NCI-H446 (cell line): ENCODE measurements around the gene FCHSD2.

Experiments used
- DNase-seq, 2 experiments: peaks; one replicate each; lab custom pipeline; 2025; lab: John Stamatoyannopoulos, UW

The FCHSD2 gene

DNA sequence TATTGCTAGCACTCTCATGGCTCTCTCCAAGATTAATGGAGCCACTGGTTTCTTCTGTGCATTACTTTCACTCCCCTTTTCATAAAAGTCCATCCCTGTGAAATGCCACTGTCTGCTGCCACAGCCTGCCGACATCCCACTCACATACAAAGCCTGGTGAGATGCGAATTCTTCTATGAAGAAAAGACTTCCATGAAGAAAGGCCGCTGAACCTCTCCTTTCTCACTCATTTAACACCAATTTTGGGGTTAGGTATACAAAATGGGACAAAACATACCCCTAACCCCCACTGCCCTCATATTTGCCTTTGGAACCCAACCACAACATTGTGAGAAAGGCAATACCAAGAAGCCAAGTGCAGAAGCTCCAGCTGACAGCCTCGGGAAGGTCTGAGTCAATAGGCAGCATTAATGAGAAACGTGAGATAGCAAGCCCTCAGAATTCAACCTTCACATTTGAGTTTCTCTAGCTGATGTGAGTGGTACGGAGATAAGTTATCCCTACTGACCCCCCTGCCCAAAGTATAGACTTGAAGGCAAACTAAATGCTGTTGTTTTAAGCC is 171.5 kb downstream of the FCHSD2 start:
- DNase-seq, result no peak

DNA sequence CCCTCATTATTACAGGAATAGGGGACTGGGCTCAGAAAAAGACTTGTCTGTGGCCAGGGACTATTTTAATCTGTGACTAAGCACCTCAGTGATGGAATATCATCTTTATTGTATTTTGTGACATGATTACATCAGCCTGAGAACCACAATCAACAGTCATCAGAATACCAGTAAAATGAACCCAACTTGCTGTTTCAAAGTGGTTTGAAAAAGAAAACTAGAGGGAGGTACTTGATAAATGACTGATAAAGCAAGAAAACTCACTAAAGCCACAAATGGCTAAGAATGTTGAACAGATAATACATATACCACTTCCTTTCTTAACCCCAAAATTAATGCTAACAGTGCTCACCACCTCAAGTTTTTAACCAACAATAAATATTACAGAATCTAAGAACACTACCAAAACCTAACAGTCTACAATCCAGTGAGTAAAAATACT is 172.2 kb downstream of the FCHSD2 start:
- DNase-seq, result no peak

DNA sequence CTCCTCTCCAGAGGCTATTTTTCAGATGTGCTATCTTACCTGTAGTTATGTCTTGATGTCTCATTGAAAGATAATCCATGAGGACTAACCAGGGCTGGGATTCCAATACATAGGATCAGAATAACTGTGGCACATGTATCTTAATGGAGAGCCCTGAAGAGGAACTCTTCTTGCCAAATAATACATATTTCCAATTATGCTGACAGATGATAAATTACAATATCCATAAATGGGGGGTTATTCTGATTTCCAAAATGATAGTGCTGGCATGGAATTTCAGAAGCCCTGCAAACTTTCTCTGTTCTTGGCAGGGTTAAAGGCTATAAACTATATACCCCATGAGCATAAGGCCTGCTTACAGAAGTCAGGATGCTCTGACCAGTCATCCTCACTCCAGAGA is 173.7 kb downstream of the FCHSD2 start:
- no peak for DNase-seq

DNA sequence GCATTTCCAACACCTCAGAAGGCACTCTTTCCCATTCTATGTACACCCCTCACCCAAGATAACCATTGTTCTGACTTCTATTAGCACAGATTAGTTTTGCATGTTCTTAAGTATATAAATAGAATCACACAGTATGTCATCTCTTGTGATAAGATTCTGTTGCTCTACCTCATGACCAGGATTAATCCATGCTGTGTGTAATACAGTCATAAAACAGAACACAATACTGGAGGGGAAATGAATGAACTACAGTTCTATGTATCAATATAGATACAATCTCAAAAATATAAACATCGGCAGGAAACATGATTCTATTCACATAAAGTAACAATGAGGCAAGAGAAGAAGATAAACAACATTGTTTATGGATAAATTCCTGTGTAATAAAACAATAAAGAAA is 176.4 kb downstream of the FCHSD2 start:
- no peak for DNase-seq

DNA sequence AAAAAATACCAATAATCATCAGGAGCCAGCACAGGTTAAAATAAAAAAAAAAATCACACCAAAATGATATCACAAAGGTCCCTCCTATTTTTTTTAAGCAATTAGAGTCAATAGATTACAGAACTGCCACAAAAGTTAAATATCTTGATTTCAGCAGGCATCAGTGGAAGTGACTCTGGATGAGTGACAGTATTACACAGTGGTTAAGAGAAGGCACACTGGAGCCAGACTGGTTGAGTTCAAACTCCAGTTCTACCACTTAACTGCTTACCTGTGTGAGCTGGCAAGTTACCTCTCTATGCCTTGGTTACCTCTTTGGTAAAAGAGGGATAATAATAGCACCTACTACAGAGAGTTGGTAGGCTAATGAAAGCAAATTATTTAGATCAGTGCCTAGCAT is 179.4 kb downstream of the FCHSD2 start:
- DNase-seq, result no peak

DNA sequence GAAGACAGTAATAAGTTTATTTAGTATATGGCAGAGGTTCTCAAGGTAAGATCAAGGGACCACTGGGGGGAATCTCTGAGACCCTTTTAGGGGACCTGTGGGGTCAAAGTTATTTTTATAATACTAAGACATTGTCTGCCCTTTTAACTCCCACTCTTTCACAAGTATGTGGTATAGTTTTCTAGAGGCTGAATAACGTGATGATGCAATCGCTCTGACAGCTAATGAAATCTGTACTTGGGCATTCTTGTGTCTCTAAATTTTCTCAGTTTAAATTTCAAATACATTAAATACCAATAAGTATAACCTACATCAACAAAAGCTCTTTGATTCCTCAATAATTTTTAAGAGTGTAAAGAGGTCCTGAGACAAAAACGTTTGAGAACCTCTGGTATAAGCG is 180.0 kb downstream of the FCHSD2 start:
- no peak for DNase-seq

DNA sequence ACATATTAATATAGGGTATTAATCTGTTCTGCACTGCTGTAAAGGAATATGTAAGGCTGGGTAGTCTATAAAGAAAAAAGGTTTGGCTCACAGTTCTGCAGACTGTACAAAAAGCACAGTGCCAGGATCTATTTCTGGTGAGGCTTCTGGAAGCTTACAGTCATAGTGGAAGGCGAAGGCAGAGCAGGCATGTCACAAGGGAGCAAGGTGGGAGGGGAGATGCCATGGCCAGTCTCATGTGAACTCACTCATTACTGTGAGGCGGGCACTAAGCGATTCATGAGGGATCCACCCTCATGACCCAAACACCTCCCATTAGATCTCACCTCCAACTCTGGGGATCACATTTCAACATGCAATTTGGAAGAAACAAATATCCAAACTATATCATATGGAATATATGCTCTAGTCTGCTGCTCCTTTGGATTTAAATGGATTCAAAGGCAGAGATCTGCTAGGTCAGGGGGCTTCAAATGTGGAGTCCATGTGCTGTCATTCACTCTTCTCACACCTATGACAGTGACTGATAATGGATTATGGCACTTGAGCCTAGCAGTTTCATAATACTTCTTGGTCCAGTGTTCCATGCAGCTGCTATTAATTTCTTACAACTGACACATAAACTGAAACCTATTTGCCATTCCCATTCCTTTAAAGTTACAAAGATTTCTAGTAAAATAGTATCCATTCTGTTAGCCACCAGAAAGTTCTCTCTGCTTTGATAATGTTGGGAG is 182.0 kb downstream of the FCHSD2 start:
- DNase-seq, result no peak

DNA sequence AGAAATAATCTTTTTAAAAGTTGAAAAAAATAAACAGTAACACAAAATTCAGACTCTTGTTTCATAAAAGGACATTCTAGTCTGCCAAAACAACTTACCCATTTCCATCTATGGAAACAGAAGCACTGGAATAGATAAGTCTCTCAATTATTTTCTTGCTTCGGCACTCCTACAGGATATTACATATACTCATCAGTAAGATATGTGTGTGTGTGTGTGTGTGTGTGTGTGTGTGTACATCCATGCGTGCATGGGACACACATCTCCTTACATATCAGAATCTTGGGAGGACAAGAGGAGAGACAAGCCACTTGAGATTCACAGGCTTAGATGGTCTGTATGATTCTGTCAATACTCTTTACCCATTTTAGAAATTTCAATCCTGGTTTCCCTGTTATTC is 183.3 kb downstream of the FCHSD2 start:
- no peak for DNase-seq

DNA sequence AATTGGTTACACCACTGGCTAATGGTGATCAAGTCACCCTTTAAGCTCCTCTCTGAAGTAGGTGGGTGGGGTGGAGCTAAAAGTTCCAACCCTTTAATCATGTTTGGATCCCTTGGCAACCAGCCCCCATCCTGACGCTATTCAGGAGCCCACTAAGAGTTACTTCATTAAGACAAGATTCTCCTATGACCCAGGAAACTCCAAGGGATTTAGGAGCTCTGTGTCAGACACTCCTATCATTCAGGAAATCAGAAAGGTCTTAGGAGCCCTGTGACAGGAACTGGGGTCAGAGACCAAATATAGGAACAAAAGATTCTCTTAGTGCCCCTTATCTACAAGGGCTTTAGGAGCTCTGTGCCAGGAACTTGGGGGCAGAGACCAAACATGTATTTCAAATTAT is 186.7 kb downstream of the FCHSD2 start:
- DNase-seq, result no peak

DNA sequence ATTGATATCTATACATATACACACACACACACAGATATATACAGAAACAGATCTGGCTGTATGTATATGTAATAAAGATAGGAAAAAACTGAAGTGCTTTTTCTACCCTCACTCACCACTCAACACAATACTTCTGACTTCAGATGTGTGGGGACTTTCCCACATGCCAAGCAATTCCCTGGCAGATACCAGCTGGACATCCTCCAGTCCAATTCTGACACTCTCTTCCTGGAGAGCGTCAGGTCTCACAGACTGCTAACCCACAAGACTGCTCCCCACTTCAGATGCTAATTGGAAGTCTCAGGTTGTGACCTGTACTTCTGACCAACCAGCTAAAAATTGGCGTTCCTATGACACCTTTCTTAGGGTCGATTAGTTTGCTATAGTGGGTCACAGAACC is 187.3 kb downstream of the FCHSD2 start:
- no peak for DNase-seq

DNA sequence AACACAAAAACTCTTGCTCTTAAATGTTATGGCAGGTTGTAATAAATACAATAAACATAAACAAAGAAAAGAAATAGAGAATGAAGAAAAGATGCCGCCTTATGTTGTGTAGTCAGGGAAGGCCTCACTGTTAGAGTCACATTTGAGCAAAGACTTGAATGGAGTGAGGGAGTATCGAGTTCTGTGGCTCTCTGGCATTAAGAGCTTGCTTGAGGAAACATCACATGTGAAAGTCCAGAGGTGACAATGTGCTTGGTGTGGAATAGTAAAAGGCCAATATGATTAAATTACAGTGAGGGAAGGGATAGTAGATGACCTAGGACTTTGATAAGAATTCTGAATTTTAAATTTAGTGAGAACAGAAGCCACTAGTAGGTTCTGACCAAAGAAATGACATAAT is 188.5 kb downstream of the FCHSD2 start:
- DNase-seq, result no peak

DNA sequence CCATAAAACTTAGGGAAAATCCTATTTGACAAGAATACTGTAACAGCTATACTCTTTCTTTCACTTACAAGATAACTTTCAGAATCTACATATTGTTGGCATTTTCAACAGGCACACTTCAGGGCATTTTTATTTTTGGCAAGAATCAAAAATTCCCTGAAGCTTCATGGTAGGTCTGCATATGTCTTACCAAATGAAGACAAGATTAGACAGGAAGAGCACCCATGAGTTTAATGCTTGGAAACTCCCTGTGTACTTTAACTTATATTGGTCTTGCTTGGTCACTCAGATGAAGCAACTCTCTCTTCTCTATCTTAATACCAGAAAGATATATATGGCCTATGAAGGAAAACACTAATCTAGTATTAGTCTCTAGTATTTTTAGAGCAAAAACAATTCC is 190.2 kb downstream of the FCHSD2 start:
- no peak for DNase-seq

DNA sequence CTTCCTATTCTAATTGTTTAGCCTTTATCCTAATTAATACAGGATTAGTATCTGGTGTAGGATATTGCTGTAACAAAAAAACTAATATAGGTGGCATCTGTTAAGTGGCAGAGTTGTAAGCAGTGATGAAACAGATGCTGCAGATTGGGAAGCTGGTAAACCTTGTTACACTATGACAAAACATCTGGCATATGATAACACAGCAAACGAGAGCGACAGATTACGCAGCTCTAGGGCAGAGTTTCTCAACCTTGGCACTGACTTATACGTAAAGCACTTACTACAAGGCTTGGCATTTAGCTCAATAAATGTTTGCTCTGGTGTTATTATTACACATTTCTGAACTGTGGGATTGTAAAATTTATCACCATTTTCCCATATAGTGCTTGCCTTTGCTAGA is 190.9 kb downstream of the FCHSD2 start:
- no peak for DNase-seq

DNA sequence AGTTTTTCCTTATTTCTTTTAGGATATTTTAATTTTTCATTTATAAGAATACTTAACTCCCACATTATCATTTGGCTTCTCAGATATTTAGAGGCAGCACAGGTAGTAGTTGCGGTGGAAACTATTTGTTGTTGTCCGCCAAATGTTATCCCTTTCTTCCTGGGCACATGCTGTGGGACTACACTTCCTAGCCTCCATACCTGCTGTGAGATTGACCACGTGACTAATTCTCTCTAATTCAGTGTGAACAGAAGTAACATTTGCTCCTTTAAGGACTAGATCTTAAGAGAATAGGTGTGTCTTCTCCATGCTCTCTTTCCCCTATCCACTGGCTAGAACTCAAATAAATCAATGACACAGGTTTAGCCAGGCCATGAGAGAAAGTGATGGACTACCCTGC is 191.4 kb downstream of the FCHSD2 start:
- no peak for DNase-seq

DNA sequence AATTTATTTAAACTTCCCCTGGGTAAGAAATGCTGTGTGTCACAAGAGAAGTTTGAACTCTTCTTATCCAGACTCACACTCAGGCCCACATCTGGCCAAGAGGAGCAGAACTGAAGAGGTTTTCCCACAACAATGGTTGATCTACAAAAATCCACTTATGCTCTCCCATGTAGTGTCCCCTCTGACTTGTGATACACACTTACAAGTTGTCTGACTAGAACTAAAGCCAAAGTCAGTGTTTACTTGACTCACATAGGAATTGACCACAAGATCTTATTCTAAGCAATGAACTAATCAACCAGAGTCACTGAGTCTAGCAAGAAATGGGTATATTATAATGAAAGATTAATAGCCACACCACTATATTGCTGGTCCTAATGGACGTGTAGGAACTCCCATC is 194.9 kb downstream of the FCHSD2 start:
- DNase-seq, result no peak

DNA sequence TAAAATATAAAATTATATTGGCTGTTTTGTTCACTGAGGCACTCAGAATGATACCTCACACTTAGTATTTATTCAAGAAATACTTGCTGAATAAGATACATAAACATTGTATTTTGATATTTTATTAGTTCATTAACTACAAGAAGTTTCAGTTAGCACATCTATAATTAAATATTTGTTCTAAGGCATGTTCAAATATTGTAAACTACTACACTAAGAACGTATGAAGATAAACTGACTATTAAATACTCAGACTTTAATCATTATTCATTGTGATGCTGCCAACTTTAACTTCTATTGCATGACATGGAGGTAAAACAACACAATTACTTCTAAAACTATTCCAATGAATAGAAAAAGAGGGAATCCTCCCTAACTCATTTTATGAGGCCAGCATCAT is 198.5 kb downstream of the FCHSD2 start:
- no peak for DNase-seq

DNA sequence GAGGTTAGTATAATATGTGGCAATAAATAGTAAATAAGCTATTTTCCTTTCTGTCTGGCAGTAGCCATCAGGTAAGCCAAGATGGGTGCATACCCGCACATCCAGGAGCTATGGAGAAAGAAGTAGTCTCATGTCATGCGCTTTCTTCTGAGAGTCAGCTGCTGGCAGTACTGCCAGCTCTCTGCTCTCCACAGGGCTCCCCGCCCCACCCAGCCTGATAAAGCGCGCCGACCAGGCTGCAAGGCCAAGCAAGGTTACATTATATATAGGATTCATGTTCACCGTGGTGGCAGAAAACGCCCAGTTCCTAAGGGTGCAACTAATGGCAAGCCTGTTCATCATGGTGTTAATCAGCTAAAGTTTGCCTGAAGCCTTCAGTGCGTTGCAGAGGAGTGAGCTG is 201.7 kb downstream of the FCHSD2 start:
- no peak for DNase-seq

DNA sequence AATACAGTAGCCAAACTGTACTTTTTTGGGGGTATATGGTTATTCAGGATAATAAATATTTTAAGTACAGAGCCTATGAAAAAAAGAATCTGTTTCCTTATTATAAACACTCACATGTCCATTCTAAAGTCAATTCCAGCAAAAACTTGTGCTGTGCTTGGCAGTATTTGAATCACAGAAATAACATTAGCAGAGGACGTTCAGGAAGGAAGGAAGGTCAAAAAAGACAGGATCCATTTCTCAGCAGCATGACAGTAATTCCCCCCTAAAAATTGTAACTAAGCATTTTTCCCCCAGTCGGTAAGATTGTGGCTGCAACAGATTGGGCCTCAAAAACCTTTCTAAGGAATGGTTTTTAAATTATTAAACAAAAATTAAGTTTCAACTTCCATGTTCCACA is 203.1 kb downstream of the FCHSD2 start:
- no peak for DNase-seq

DNA sequence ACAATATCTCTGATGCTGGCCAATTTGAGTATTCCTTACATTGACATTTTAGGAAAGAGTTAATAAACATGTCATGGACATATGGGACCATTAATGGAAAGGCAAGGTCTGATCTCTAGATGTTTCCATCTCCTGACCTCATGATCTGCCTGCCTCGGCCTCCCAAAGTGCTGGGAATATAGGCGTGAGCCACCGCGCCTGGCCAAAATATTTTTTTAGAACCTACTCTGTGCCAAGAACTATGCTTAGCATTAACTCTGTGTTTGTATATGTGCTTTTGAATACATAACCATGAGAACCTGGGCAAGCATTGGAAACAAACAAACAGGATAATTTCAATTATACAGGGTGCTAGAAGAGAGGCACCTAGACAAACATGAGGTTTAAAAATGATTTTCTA is 204.7 kb downstream of the FCHSD2 start:
- DNase-seq, result no peak

DNA sequence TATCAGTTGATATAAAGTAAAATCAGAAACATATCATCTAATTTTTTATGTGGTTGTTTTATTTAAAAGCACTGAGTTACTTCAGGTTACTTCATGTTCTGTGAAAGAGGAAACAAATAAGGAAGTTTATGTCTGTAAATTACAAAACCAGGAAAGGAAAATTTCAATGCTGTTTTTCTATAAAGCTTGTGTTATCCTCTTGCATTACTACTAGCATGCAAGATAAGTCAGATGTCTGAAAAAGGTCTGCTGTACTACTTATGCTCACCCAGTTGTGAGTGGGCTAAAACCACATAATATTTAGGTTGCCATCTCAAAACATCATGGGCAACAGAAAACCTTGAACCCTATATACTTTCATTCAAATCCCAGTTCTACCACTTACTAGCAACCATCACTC is 206.4 kb downstream of the FCHSD2 start:
- DNase-seq, result no peak

DNA sequence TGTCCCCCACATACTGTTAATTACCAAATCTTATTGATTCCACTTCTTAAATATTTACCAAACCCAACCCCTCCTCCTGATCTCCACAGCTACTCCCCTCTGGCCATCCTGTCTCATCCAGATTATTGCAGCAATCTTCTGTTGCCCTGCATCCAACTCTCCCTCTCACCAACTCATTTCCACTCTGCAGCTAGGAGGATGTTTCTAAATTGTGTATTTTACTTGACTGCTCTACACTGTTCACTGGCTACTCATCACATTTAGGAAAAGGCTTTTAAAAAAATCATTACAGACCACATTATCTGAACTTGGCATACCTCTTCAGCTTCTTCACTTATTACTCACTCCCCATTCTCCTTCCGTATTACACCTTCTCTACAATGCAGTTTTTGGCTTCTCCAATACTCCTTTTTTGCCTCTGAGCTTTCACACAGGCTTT is 210.0 kb downstream of the FCHSD2 start:
- no peak for DNase-seq

DNA sequence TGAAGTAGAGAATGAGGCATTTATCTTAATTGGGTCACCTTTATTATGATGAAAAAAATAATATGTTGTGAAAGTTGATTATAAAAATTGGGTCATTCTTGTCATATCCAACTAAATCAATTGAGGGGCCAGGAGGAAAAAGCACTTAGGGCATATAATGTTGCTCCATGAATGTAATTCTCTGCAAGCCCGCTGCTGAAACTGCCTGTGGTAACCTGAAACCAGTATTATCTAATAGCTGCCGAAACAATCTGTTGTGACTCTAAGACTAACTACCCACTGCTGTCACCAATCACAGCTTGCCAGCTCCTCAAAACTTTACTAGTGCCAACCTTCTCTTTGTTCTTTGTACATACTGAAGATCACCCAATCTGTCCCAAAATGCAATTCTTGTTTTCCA is 212.1 kb downstream of the FCHSD2 start:
- peak in 1 of 2 experiments; percentile 50 for DNase-seq

DNA sequence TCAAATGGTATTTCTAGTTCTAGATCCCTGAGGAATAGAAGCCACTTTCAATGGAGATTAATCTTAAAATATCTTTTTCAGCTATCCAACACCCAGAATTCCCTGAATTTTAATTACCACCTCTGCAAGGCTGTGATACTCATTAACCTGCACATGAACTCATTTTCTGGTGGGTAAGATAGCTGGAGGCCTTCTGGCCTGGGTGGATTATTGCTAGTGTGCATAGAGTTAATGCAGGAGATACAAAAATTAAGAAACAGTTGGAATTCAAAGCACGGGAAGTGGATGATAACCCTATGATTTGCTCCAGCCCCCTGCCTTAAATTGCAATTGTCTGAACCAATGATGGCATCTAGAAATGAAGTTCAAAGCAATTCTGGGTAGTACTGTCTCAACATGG is 212.9 kb downstream of the FCHSD2 start:
- DNase-seq, result no peak

DNA sequence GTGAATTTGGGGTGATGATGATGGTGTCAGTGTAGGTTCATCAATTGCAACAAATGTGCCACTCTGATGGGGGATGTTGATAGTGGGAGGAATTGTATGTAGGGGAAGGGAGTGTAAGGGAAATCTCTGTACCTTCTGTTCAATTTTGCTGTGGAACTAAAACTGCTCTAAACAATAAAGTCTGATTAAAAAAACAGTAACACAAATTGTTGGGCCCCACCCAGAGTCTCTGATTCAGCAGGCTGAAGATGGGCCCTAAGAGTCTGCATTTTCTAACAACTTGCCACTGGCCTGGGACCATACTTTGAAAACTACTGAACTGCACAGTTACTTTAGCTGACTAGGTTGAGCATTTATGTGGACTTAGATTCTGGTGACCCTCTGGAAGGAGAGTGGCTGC is 214.7 kb downstream of the FCHSD2 start:
- DNase-seq, result no peak
